Right lobe of liver (tissue), 6 donors: Measurements from ENCODE around the gene PYGB. TPM values are rescaled to one million over a fixed set of nuclear protein-coding genes. Genes with fewer than 3 reads are reported as not detected.

ENCODE experiments used
- ATAC-seq, 4 donors: fragments of 200-7000 bp; cut with Tn5 transposase; one replicate each; pipeline ENCODE4 v1.9.1; 2020; ENCODE audit warnings: mild to moderate bottlenecking in 4 of 4, moderate library complexity in 4 of 4
- DNase-seq, 3 donors: peaks; one replicate each; pipeline ENCODE4 v3.0.0-alpha.2; 2020
- H3K27ac ChIP-seq, 3 donors: fragments of 200-600 bp; one replicate each; pipeline ENCODE4 v1.8.0; 2022
- H3K27me3 ChIP-seq, 2 donors: fragments of 200-600 bp; one replicate each; pipeline ENCODE4 v1.8.0; 2022
- H3K36me3 ChIP-seq, 4 donors: fragments of 200-600 bp; sonication (generic) in 1 of 4; one replicate each; pipeline versions ENCODE4 v1.5.1 to v1.8.0; 2017 to 2022; ENCODE audit warnings: control low read depth in 1 of 4
- H3K4me1 ChIP-seq, 4 donors: fragments of 200-600 bp; sonication (generic) in 1 of 4; one replicate each; pipeline versions ENCODE4 v1.5.1 to v1.8.0; 2017 to 2022; ENCODE audit warnings: control low read depth in 1 of 4
- H3K4me3 ChIP-seq, 3 donors: fragments of 200-600 bp; one replicate each; pipeline ENCODE4 v1.8.0; 2022
- H3K9me3 ChIP-seq, 4 donors: fragments of 200-600 bp; sonication (generic) in 1 of 4; one replicate each; pipeline versions ENCODE4 v1.5.1 to v1.8.0; 2017 to 2022; ENCODE audit warnings: control low read depth in 1 of 4
- POLR2A ChIP-seq: fragments of 450-650 bp; IDR thresholded peaks from one replicate; pipeline ENCODE4 v1.6.1; 2017; ENCODE audit warnings: antibody characterized with exemption, mild to moderate bottlenecking
- WGBS: methylation state at CpG from one replicate; pipeline ENCODE4 v1.1.6; 2018; ENCODE audit warnings: low coverage, low lambda C conversion rate; ENCODE audit not compliant: insufficient coverage; ENCODE audit errors: missing lambda C conversion rate; 5-methylcytosine and 5-hydroxymethylcytosine counted together
- intact Hi-C, 2 donors: fragments of 100-400 bp; cut with DNase I; formaldehyde crosslinking; loops; one replicate each; pipeline versions ENCODE4 v1.11.2 to v1.14.1; 2022
- total RNA-seq, 6 experiments: library from RNA; depleted of rRNA in 2 of 6; stranded (reverse); fragments of >200 nt in 2 of 6; fragmentation: NEBNext Ultra II Directional in 3 of 6; extraction: Animal tissue kit (Norgen Biotek cat#: 25700) in 3 of 6; gene quantifications; one replicate each; pipeline versions ENCODE4 v1.1.0 to v1.2.4, GENCODE V29; 2016 to 2023
- TF ChIP-seq, protein P1 (sequence below), 4 donors: fragments of 200-600 bp in 3 of 4; fragments of 450-650 bp in 1 of 4; IDR thresholded peaks; one replicate each; pipeline versions ENCODE4 v1.5.1 to v1.8.0; 2016 to 2022; ENCODE audit warnings: antibody characterized with exemption in 4 of 4, mild to moderate bottlenecking in 2 of 4
- donor health status: DM: no; HTN: yes; CAD: no.
- donor health status: DM: no; HTN: no; CAD: no.
- donor health status: DM: no; HTN: no; CAD: no.
- donor health status: DM: no; HTN: yes; CAD: no.
- donor health status: DM: no; HTN: yes; CAD: no.

PYGB gene
- total RNA-seq, 6 experiments from 2014 or later: 6.6 to 27.4 (median 13.2) TPM

DNA sequence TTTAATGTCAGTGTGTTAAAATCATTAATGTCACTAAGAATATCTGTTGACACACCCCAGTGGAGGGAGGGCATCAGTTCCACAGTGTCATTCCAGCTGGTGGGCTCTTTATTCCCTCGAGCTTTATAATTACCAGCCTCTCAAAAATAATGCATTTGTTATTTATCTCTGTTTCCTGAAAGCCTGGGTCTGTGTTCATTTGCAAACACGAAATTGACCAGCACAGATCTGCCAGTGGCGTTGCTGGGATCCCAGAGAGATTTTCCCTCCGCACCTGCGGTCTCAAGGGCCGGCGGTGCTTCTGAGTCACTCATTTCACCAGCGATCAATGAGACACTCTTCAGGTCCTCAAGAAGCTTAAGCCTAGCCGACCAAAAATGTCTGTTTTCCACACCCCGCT, 5.7 kb upstream of the PYGB start:
- Histone ChIP-seq H3K4me3 (no peak overlapping the region), H3K27me3 (no peaks in the 10 kb centered on the region), H3K9me3 (no peaks in the 10 kb centered on the region), H3K4me1 (peaks cover 0 to 8% (median 3%) of the 10 kb centered on the region in 4 donors), H3K36me3 (no peaks in the 10 kb centered on the region), H3K27ac (no peak overlapping the region)
- no peak for ATAC-seq
- 83% methylated on average over 10 of the region's 10 CpGs for WGBS
- TF ChIP-seq, protein P1, sequence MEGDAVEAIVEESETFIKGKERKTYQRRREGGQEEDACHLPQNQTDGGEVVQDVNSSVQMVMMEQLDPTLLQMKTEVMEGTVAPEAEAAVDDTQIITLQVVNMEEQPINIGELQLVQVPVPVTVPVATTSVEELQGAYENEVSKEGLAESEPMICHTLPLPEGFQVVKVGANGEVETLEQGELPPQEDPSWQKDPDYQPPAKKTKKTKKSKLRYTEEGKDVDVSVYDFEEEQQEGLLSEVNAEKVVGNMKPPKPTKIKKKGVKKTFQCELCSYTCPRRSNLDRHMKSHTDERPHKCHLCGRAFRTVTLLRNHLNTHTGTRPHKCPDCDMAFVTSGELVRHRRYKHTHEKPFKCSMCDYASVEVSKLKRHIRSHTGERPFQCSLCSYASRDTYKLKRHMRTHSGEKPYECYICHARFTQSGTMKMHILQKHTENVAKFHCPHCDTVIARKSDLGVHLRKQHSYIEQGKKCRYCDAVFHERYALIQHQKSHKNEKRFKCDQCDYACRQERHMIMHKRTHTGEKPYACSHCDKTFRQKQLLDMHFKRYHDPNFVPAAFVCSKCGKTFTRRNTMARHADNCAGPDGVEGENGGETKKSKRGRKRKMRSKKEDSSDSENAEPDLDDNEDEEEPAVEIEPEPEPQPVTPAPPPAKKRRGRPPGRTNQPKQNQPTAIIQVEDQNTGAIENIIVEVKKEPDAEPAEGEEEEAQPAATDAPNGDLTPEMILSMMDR (IDR thresholded peaks at IDR 0.05): no peak
- no peak for TF ChIP-seq POLR2A
- intact Hi-C loops: no loop called here
- no peak for DNase-seq

DNA sequence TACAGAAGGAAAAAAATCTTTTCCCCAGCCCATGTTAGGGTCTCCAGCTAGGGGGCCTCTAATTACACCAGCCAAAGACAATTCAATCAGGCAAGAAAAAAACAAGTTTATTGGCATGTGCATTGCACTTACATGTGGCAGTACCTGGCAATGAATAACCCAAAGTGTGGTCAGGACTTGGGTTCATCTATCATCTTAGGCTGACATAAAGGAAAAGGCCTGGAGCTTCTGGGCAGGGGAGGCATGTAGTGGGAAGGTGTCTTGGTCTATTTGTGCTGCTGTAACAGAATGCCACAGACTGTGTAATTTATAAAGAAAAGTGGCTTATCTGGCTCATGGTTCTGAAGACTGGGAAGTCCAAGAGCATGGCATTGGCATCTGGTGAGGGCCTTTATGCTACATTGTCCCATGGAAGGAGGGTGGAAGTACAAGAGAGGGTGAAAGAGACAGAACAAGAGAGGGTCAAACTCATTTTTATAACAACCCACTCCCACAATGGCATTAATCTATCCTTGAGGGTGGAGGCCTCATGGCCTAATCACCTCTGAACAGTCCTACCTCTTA, 4.4 kb upstream of the PYGB start:
- H3K4me3 ChIP-seq: no peak overlapping the region
- no peak for TF ChIP-seq POLR2A
- TF ChIP-seq, protein P1 (IDR thresholded peaks at IDR 0.05): no peak
- ATAC-seq (no peak), DNase-seq (no peak)
- no peaks in the 10 kb centered on the region for H3K9me3 ChIP-seq
- H3K4me1 ChIP-seq: peaks cover 0 to 8% (median 3%) of the 10 kb centered on the region in 4 donors
- H3K27ac ChIP-seq: no peak overlapping the region
- no peaks in the 10 kb centered on the region for H3K27me3 ChIP-seq
- no peaks in the 10 kb centered on the region for H3K36me3 ChIP-seq
- intact Hi-C loops: no loop called here

DNA sequence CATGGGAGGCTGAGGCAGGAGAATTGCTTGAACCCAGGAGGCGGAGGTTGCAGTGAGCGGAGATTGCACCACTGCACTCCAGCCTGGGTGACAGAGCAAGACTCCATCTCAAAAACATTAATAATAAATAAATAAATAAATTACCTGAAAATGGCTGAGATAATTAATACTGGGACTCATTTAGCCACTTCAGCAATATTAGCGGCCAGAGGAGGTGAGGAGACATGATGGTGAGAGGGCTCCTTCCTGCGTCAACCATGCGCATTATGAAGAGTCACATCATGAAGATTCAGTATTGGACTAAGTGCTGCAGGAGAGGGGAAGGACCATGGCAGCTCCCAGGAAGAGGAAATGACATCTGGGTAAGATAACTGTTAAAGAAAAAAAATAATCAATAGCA, 2.9 kb upstream of the PYGB start:
- H3K36me3 ChIP-seq: no peaks in the 10 kb centered on the region
- H3K4me3 ChIP-seq: no peak overlapping the region
- no peaks in the 10 kb centered on the region for H3K9me3 ChIP-seq
- no peaks in the 10 kb centered on the region for H3K27me3 ChIP-seq
- TF ChIP-seq, protein P1 (IDR thresholded peaks at IDR 0.05): no peak
- no peak for TF ChIP-seq POLR2A
- peaks cover 0 to 12% (median 3%) of the 10 kb centered on the region in 4 donors for H3K4me1 ChIP-seq
- no peak for ATAC-seq
- DNase-seq: no peak
- intact Hi-C loops: no loop called here
- H3K27ac ChIP-seq: no peak overlapping the region
- 96% methylated on average over 5 of the region's 5 CpGs for WGBS

DNA sequence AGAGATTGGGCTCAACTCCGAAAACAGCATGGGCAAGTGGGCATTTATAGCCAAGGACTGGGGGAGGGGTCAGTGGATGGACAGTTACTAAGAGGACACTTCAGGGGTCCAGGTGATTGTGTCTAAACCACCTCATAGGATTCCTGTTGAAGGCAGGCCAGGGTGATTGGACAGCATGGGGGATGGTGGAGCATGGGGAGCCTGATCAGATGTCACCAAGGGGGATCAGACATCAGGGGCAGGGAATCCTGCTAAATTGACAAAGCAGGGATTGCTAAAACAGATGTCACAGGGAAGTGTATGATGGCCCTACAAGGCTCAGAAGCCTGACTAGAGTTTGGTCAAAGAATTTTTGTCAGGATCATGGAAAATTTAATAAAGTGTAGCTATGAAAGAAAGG, 2.4 kb upstream of the PYGB start:
- Histone ChIP-seq H3K9me3 (no peaks in the 10 kb centered on the region), H3K4me3 (no peak overlapping the region), H3K27me3 (no peaks in the 10 kb centered on the region), H3K27ac (no peak overlapping the region), H3K4me1 (peaks cover 0 to 12% (median 3%) of the 10 kb centered on the region in 4 donors), H3K36me3 (no peaks in the 10 kb centered on the region)
- TF ChIP-seq, protein P1 (IDR thresholded peaks at IDR 0.05): no peak
- no peak for TF ChIP-seq POLR2A
- no peak for DNase-seq
- intact Hi-C loops: no loop called here
- ATAC-seq: no peak
- 100% methylated on average over 1 of the region's 1 CpG for WGBS
